ENCODE results near the gene WDR38.

DNA sequence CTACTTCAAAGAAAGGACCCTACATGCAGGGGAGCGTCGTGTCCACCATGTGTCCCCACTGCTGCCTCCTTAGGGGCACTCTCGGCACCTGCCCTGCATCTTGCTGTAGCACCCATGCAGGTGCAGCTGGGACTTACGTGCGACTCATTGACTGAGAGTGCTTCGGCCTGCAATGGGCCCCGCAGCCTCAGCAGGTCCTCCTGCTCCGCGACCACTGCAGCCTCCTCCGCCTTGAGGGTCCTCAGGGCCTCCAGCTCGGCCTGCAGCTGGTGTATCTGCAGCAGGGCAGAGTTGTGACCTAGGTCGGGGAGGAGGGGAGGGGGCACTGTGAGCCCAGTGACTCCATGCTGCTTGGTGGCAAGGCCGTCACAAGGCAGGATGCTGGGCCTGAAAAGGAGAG is 35.7 kb downstream of the WDR38 start:
- TF ChIP-seq SAFB2 (CRISPR knock-in tag; IDR thresholded peaks at IDR 0.05; ENCODE audit: borderline replicate concordance, low read depth), result no peak
- TF ChIP-seq JUN (CRISPR knock-in tag; IDR thresholded peaks at IDR 0.05), result no peak
- TF ChIP-seq EZH2 (conservative IDR thresholded peaks at IDR 0.05; ENCODE audit: low read depth, low read length), result no peak
- TF ChIP-seq, protein P1, sequence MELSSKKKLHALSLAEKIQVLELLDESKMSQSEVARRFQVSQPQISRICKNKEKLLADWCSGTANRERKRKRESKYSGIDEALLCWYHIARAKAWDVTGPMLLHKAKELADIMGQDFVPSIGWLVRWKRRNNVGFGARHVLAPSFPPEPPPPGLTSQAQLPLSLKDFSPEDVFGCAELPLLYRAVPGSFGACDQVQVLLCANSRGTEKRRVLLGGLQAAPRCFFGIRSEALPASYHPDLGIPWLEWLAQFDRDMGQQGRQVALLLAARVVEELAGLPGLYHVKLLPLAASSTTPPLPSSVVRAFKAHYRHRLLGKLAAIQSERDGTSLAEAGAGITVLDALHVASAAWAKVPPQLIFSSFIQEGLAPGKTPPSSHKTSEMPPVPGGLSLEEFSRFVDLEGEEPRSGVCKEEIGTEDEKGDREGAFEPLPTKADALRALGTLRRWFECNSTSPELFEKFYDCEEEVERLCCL (CRISPR knock-in tag; IDR thresholded peaks at IDR 0.05; ENCODE audit: borderline replicate concordance), result no peak
- TF ChIP-seq MAZ (IDR thresholded peaks at IDR 0.05; ENCODE audit: borderline replicate concordance, low read depth, low read length), result no peak
- TF ChIP-seq MAZ (CRISPR knock-in tag; IDR thresholded peaks at IDR 0.05; ENCODE audit: low read depth), result no peak
- no peak for TF ChIP-seq ZNF12 (CRISPR knock-in tag; IDR thresholded peaks at IDR 0.05)
- TF ChIP-seq RAD21 (CRISPR knock-in tag; IDR thresholded peaks at IDR 0.05), result no peak
